ENCODE data around the gene ARHGAP12.

- no peak for TF ChIP-seq CTCF (IDR thresholded peaks at IDR 0.05; ENCODE audit: low read depth, low read length, poor library complexity, severe bottlenecking)
- TF ChIP-seq EZH2phosphoT487 (IDR thresholded peaks at IDR 0.05; ENCODE audit: borderline replicate concordance, low read length), result no peak
These were observed 14.3 kb upstream of the ARHGAP12 start for GRCh38 chr10:31942892-31943291.
